Smooth muscle cell of the brain vasculature (primary cell): ENCODE results near the gene NTMT2.

Experiments
- DNase-seq: peaks from one replicate; pipeline ENCODE4 v3.0.0-alpha.2; 2012; ENCODE audit warnings: low read depth, low spot score

Gene NTMT2

DNA sequence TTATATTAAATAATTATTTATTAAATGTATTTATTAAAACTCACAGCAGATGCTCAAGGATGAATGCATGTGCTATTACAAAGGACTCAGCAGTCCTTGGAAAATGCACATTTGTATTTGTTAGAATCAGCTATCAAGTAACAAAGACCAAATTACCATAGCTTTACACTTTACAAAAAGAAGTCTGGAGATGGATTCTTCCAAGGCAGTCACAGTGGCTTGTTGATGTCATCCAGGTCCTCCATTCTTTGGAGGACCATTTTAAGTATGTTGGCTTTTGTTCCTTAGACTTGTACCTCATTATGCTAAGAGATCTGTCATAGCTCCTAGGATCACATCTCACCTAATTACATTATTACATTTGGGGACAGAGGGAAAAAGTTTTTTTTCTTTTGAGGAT lies 63.4 kb downstream of the NTMT2 start:
- no peak for DNase-seq

DNA sequence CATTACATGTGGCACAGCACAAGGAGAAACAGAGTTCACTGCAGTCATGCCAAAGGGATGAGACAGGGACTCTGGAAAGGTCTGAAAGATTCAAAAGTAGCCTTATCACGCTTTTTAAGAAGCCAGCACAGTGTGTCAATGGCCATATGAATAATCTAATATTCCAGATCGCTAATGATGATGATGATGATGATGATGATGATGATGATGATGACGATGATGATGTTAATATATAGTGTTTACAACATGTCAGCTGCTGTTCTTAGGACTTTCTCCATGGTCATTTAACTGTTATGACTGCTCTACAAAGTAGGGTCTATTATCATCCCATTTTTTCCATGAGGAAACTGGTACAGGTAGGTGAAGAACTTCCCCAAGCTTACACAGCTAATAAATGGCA lies 64.4 kb downstream of the NTMT2 start:
- DNase-seq: no peak

DNA sequence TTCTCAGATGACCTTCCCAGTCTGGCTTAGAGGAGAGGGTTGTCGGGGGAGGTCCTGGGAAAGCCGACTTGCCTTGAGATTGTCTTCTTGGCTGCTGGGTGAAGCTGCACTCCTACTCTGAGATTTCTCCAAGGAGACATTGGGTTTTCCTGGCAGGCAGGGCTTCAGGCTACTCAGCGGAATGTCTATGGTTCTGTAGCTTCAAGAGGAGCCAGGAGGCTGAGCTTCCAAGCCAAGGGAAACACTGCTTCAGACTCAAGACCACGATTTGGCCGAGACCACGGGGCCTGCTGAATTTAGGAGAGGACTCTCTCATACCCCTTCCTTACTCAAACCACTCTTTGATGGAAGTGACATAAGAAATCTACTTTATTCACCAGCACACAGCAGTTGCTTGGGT lies 67.8 kb downstream of the NTMT2 start:
- DNase-seq: no peak

DNA sequence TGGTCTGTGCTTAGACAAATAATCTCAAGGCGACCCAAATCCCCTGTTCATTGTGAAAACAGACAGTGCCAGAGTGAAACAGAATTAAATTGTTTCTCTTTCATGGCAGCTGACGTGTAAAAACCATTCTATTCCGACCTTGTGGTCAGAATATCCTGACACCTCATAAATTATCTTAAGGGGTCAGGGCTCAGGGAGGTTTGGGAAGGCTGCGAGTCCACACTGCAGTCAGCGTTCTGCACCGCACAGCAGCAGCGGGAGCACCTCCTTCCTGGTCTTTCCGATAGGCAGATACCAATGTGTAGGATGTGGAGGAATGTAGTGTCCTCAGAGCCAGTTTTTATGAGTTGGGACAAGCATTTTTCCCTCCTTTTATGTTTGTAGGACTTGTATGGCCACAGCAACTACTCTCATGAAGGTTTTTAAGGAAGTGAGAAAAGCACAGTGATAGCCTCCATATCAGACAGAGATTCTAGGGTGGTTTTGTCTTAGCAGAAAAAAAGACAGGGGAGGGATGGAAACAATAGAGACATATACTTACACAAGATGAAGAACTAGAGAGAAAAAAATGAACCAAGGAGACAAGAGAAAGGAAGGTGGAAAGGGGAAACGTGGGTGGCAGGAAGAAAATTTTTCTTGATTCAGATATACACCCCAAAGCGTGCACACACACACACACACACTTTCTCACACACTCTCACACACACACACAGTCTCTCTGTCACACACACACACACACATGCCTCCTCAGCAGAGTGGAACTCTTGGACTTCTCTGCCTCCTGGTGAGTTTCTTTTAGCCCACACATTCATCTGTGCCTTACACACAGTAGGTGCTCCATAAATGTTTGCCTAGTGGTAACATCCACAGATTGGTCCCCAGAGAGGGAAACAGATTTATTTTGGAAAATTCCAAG lies 68.6 kb downstream of the NTMT2 start:
- no peak for DNase-seq

DNA sequence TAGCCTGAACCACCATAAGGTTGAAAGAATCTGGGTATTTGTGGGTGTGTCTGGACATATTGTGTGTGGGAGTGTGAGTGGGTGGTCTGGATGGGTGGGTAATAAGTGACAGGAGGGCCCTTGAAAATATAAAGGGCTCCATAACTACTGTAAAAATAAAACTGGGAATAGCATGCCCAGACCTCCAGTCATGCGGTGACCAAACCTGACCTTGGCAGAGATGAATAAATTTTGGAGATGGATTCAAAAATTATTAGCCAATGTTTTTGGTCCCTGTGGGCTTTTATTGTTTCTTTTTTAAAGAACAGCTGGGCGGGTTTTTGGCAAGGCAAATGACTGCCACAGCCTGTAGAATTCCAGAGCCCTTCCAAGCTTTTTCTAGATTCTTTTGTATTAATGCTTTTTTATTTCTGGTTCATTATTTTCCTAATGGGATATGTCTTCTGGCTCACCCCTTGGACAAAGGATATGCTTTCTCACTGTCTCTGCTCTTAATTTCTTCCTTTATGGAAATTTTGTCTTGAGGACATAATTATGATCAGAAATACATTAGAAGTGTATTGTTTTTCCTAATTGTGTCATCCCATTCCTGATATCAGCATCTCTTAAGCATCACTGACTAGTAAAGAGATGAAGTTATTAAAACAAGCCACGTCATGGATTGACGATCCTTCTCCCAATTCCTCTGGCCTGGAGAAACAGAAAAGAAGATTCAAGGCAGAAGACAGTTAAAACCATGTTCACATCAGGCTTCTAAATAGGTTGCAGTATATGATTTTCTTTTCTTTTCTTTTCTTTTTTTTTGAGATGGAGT lies 69.5 kb downstream of the NTMT2 start:
- DNase-seq: no peak

DNA sequence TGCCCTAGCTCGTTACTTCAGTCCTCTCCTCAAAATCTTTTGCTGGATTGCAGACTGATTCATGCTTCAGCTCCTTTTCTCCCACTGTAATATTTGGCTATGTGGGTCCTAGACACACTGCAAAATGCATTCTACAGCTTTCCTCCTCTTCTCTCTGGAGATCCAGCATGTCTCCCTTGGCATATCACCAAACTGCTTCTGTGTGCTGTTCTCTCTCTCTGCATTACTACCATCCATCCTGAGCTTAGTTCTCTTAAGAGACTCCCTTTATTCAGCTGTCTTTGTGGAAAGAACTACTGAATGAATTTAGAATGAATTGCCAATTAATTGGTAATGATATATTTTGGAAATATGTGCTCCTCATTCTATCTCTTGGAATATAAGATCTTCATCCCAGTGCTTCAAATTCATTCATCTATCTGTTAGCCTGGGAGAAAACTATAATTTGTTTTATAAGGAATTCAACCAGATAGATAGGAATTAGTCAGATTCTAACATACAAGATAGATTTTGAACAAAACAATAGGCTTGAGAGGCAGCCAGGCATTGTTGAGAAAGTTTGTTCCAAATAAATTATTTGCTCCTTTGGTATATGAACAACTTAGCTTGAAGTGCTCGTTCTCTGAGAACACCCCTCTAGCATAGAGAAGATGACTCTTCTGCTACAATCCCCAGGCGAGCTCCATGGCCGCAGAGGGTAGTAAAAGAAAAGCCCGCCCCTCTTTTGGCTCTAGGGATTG lies 71.9 kb downstream of the NTMT2 start:
- no peak for DNase-seq

DNA sequence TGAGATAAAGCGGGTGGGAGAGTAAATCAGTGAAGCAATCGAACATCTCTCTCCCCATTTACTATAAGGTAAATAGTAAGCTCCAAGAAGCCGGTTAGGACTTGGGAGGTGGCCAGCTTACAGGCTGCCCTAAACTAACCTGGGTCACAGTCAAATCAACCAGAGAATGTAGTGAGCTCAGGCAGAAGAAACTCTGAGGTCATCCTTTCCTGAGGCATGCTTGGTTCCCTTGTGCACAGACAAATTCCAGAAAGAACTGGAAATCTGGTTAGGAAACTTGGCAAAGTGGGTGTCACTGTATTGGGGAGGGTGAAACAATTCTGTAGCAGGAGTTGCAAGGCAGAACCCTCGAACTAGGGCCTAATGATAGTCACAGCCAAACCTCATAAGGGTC lies 72.5 kb downstream of the NTMT2 start:
- no peak for DNase-seq
